Endothelial cell of hepatic sinusoid (primary cell): ENCODE measurements around the gene PRSS38.

ENCODE experiments used
- in situ Hi-C: cut with HindIII; loops from 2 replicates; pipeline ENCODE4 v1.10.0; 2017; ENCODE audit warnings: low sequenced_read_pairs

The PRSS38 gene

GRCh38 chr1:227792216-227793078 lies 23.0 kb upstream of the PRSS38 start:
- in situ Hi-C loops, result no loop called here

- in situ Hi-C loops, result no loop called here
These were observed 22.2 kb upstream of the PRSS38 start for GRCh38 chr1:227793079-227793947.

- in situ Hi-C loops, result no loop called here
These were observed 21.3 kb upstream of the PRSS38 start for GRCh38 chr1:227793948-227794816.

- in situ Hi-C loops, result no loop called here
These were observed 20.7 kb upstream of the PRSS38 start for GRCh38 chr1:227794817-227795192.

- in situ Hi-C loops, result no loop called here
These were observed 19.7 kb upstream of the PRSS38 start for GRCh38 chr1:227795732-227796131.

GRCh38 chr1:227796359-227796915 lies 19.0 kb upstream of the PRSS38 start:
- in situ Hi-C loops, result no loop called here

- in situ Hi-C loops, result no loop called here
These were observed 18.3 kb upstream of the PRSS38 start for GRCh38 chr1:227797144-227797543.

- in situ Hi-C loops, result no loop called here
These were observed 17.9 kb upstream of the PRSS38 start for GRCh38 chr1:227797625-227798024.

GRCh38 chr1:227798078-227798802 lies 17.2 kb upstream of the PRSS38 start:
- in situ Hi-C loops, result no loop called here

GRCh38 chr1:227799756-227800155 lies 15.7 kb upstream of the PRSS38 start:
- in situ Hi-C loops, result no loop called here

- in situ Hi-C loops, result no loop called here
These were observed 11.5 kb upstream of the PRSS38 start for GRCh38 chr1:227803933-227804332.

- in situ Hi-C loops, result loop anchor here (5.0 kb wide), 1 partner anchor 37 kb away; no protein-coding TSS in a partner anchor
These were observed 9.8 kb upstream of the PRSS38 start for GRCh38 chr1:227805606-227806197.

- in situ Hi-C loops, result loop anchor here (5.0 kb wide), 1 partner anchor 34 kb away; no protein-coding TSS in a partner anchor
These were observed 6.9 kb upstream of the PRSS38 start for GRCh38 chr1:227808566-227808965.

- in situ Hi-C loops, result loop anchor here (5.0 kb wide), 1 partner anchor 33 kb away; no protein-coding TSS in a partner anchor
These were observed 6.4 kb upstream of the PRSS38 start for GRCh38 chr1:227809026-227809425.

- in situ Hi-C loops, result no loop called here
These were observed 1.5 kb upstream of the PRSS38 start for GRCh38 chr1:227813962-227814361.

- in situ Hi-C loops, result no loop called here
These were observed 1.4 kb downstream of the PRSS38 start for GRCh38 chr1:227816750-227817446.

GRCh38 chr1:227823537-227823936 lies 8.1 kb downstream of the PRSS38 start:
- in situ Hi-C loops, result no loop called here

GRCh38 chr1:227824204-227824603 lies 8.7 kb downstream of the PRSS38 start:
- in situ Hi-C loops, result no loop called here

- in situ Hi-C loops, result no loop called here
These were observed 13.3 kb downstream of the PRSS38 start for GRCh38 chr1:227828786-227829185.
